Measurements from ENCODE around the gene ORAI3.

The ORAI3 gene

GRCh38 chr16:30980434-30980833 lies 31.6 kb downstream of the ORAI3 start:
- no peak overlapping the region for H3K4me3 ChIP-seq (replicated peaks; ENCODE audit: low read depth, low read length)
- TF ChIP-seq CTCF (IDR thresholded peaks at IDR 0.05; ENCODE audit: low read length, missing control alignments): no peak
- no peak for DNase-seq (ENCODE audit: low read depth)

DNA sequence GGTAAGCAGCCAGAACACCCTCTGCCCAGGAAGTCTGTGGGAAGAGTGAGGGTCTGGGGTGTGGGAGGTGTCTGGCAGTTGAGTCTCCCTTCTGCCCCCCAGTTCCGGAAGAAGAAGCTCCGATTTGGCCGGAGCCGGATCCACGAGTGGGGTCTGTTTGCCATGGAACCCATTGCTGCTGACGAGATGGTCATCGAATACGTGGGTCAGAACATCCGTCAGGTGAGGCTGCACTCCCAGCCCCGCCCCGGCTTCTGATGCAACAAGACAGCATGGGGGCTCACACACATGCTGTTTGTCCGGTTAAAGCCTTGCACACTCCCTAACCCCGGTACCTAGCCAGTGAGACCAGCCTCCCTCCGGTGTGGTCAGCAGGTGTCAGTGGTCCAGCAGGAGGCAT lies 32.1 kb downstream of the ORAI3 start:
- no peak for TF ChIP-seq CTCF (IDR thresholded peaks at IDR 0.05; ENCODE audit: low read length, missing control alignments)
- DNase-seq (ENCODE audit: low read depth): no peak
- H3K4me3 ChIP-seq (replicated peaks; ENCODE audit: low read depth, low read length): no peak overlapping the region

DNA sequence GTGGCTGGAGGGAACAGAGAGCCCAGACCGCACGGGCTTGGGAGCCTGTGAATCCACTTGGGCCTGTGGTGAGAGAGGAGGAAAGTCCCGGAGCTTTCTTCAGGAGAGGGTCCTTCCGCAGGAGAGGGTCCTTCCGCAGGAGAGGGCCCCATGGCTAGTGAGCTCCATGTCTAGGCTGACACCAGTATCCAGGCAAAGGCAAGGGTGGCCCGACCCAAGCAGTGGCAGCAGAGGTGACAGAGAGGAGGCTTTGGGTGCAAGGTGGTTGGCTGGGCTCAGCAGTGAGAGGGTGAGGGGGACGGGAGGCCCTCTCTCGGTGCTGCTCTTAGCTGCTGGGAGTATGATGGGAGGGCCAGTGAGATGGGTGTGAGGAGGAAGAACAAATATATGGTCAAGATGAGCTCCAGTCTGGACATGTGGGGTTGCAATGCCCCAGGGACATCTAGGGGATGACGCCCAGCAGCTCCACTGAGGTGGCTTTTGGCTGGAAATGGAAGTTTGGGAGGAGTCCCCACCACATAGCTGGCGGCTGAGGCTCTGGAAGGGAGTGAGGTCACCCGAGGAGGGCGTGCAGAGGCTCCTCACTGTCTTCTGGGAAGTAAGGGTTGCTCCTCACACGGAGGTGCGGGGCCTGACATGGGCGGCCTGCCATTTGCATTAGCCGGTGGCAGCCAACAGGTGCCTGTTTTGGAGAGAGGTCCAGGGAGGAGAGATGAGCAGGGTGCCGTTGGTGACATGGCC lies 33.9 kb downstream of the ORAI3 start:
- no peak for TF ChIP-seq CTCF (IDR thresholded peaks at IDR 0.05; ENCODE audit: low read length, missing control alignments)
- DNase-seq (ENCODE audit: low read depth): no peak
- no peak overlapping the region for H3K4me3 ChIP-seq (replicated peaks; ENCODE audit: low read depth, low read length)

GRCh38 chr16:30983289-30983889 lies 34.5 kb downstream of the ORAI3 start:
- DNase-seq (ENCODE audit: low read depth): no peak
- TF ChIP-seq CTCF (IDR thresholded peaks at IDR 0.05; ENCODE audit: low read length, missing control alignments): no peak
- no peak overlapping the region for H3K4me3 ChIP-seq (replicated peaks; ENCODE audit: low read depth, low read length)

- no peak for TF ChIP-seq CTCF (IDR thresholded peaks at IDR 0.05; ENCODE audit: low read length, missing control alignments)
- H3K4me3 ChIP-seq (replicated peaks; ENCODE audit: low read depth, low read length): no peak overlapping the region
- no peak for DNase-seq (ENCODE audit: low read depth)
Observed at GRCh38 chr16:30983898-30984610, 35.2 kb downstream of the ORAI3 start.

- peak; percentile 88 for TF ChIP-seq CTCF (IDR thresholded peaks at IDR 0.05; ENCODE audit: low read length, missing control alignments)
- H3K4me3 ChIP-seq (replicated peaks; ENCODE audit: low read depth, low read length): peak within 1 kb of the TSS; percentile 47
- DNase-seq (ENCODE audit: low read depth): peak; percentile 80
Observed at GRCh38 chr16:30984669-30985400, 36.0 kb downstream of the ORAI3 start, which contains the start of gene HSD3B7. HSD3B7 (plus strand) TSS chr16:30985207; CDS start chr16:30985659, 452 bp downstream.
